GM23338 (cell line): Measurements from ENCODE around the gene MT1F. TPM values are rescaled to one million over a fixed set of nuclear protein-coding genes. Genes with fewer than 3 reads are reported as not detected.

Source experiments
- ATAC-seq: fragments of 200-7000 bp; cut with Tn5 transposase; 3 replicates; pipeline ENCODE4 v1.9.1; 2020
- DNase-seq: peaks from one replicate; pipeline ENCODE4 v3.0.0-alpha.2; 2015; ENCODE audit warnings: low spot score
- H2AFZ ChIP-seq: fragments of 200-600 bp; sonication (generic); 2 replicates; pipeline ENCODE4 v1.8.0; 2016; ENCODE audit warnings: antibody characterized with exemption, mild to moderate bottlenecking, moderate library complexity
- H3F3A ChIP-seq: fragments of 200-600 bp; sonication (generic); replicated peaks from 2 replicates; pipeline ENCODE4 v1.8.0; 2017; ENCODE audit warnings: antibody characterized with exemption, mixed run types, low read depth
- H3K27ac ChIP-seq: fragments of 200-600 bp; sonication (generic); 2 replicates; pipeline ENCODE4 v1.6.1; 2016; ENCODE audit warnings: low read depth
- H3K27me3 ChIP-seq: fragments of 200-600 bp; sonication (generic); 2 replicates; pipeline ENCODE4 v1.8.0; 2016; ENCODE audit warnings: mild to moderate bottlenecking, mixed run types, moderate library complexity; ENCODE audit not compliant: insufficient read depth
- H3K36me3 ChIP-seq: fragments of 200-600 bp; sonication (generic); 2 replicates; pipeline ENCODE4 v1.8.0; 2016; ENCODE audit warnings: mild to moderate bottlenecking; ENCODE audit not compliant: insufficient read depth
- H3K4me1 ChIP-seq: fragments of 200-600 bp; sonication (generic); 2 replicates; pipeline ENCODE4 v1.8.0; 2016; ENCODE audit warnings: mild to moderate bottlenecking, moderate library complexity; ENCODE audit not compliant: insufficient read depth
- H3K4me2 ChIP-seq: fragments of 200-600 bp; sonication (generic); 2 replicates; pipeline ENCODE4 v1.7.1; 2017; ENCODE audit warnings: mixed run types
- H3K4me3 ChIP-seq: fragments of 200-600 bp; sonication (generic); 2 replicates; pipeline ENCODE4 v1.6.1; 2016; ENCODE audit warnings: mixed run types
- H3K79me2 ChIP-seq: fragments of 200-600 bp; sonication (generic); replicated peaks from 2 replicates; pipeline ENCODE4 v1.8.0; 2017; ENCODE audit warnings: mild to moderate bottlenecking; ENCODE audit not compliant: insufficient read depth
- H3K9me2 ChIP-seq: fragments of 200-600 bp; sonication (generic); 2 replicates; pipeline ENCODE4 v1.8.0; 2017; ENCODE audit not compliant: insufficient read depth
- H4K20me1 ChIP-seq: fragments of 200-600 bp; sonication (generic); replicated peaks from 2 replicates; pipeline ENCODE4 v1.8.0; 2017; ENCODE audit warnings: mild to moderate bottlenecking; ENCODE audit not compliant: insufficient read depth
- H3K27ac Mint-ChIP-seq: 2 replicates; pipeline ENCODE4 v1.8.0; 2020; ENCODE audit warnings: inconsistent platforms, mild to moderate bottlenecking, moderate library complexity, mixed read lengths
- H3K27me3 Mint-ChIP-seq: 3 replicates; pipeline ENCODE4 v1.8.0; 2022; ENCODE audit warnings: low read depth, mild to moderate bottlenecking, moderate library complexity, mixed read lengths, inconsistent platforms; ENCODE audit not compliant: insufficient read depth, poor library complexity
- H3K36me3 Mint-ChIP-seq: 3 replicates; pipeline ENCODE4 v1.8.0; 2021; ENCODE audit warnings: low read depth, mild to moderate bottlenecking, inconsistent platforms, moderate library complexity, mixed read lengths
- H3K4me1 Mint-ChIP-seq: 3 replicates; pipeline ENCODE4 v1.8.0; 2020; ENCODE audit warnings: mild to moderate bottlenecking, inconsistent platforms, mixed read lengths
- H3K4me3 Mint-ChIP-seq: 3 replicates; pipeline ENCODE4 v1.8.0; 2021; ENCODE audit warnings: moderate library complexity, mild to moderate bottlenecking, inconsistent platforms, mixed read lengths
- H3K9me3 Mint-ChIP-seq: 3 replicates; pipeline ENCODE4 v1.8.0; 2020; ENCODE audit warnings: moderate library complexity, mild to moderate bottlenecking, inconsistent platforms, mixed read lengths
- EZH2 ChIP-seq: fragments of 200-600 bp; sonication (generic); IDR thresholded peaks from one replicate; pipeline ENCODE4 v1.8.0; 2017; ENCODE audit warnings: antibody characterized with exemption, mild to moderate bottlenecking, low read depth; ENCODE audit not compliant: unreplicated experiment
- EZH2phosphoT487 ChIP-seq: fragments of 200-600 bp; sonication (generic); IDR thresholded peaks from one replicate; pipeline ENCODE4 v1.8.1; 2018; ENCODE audit warnings: antibody characterized with exemption; ENCODE audit not compliant: unreplicated experiment
- JUNB ChIP-seq: IDR thresholded peaks from one replicate; pipeline ENCODE4 v1.6.1; 2016; ENCODE audit warnings: antibody characterized with exemption; ENCODE audit not compliant: unreplicated experiment
- ZNF462 ChIP-seq: fragments of 250-450 bp; sonication (Bioruptor Pico); IDR thresholded peaks from 2 replicates; pipeline ENCODE4 v1.5.0; 2020; ENCODE audit warnings: mild to moderate bottlenecking, moderate library complexity
- polyA plus RNA-seq: library from polyadenylated mRNA; unstranded; fragments of >200 nt; fragmentation: Nextera tagmentation; extraction: Ambion mirVana; gene quantifications from 2 replicates; pipeline ENCODE4 v1.2.1, GENCODE V29; 2016
- total RNA-seq: library from RNA; depleted of rRNA; stranded (reverse); fragments of >200 nt; shearing (Covaris generic); gene quantifications from 2 replicates; pipeline ENCODE4 v1.2.3, GENCODE V29; 2014

The MT1F gene
- total and polyA plus RNA-seq, 2 experiments from 2014 or later: 7.4 to 107 TPM

- peaks cover 4% of the 10 kb centered on the region; the same call in 1 of the 2 replicates for H3F3A ChIP-seq
- H3K36me3 ChIP-seq: no peaks in the 10 kb centered on the region
- H2AFZ ChIP-seq: peak within 1 kb of the TSS; percentile 72; the same call in 1 of the 2 replicates
- H3K4me1 ChIP-seq: peaks cover 14% of the 10 kb centered on the region; the same call in 1 of the 2 replicates
- no peak within 1 kb of the TSS for H3K27ac ChIP-seq
- peak within 1 kb of the TSS; percentile 60 for H3K4me3 ChIP-seq
- H3K79me2 ChIP-seq: no peaks in the 10 kb centered on the region
- H3K27me3 ChIP-seq: peaks cover 100% of the 10 kb centered on the region
- TF ChIP-seq EZH2 (peak; percentile 98), JUNB (no peak), EZH2phosphoT487 (peak; percentile 65)
- ATAC-seq (peak; percentile 69), DNase-seq (peak; percentile 74)
- peaks cover 100% of the 10 kb centered on the region for H3K27me3 Mint-ChIP-seq
- peaks cover 21% of the 10 kb centered on the region for H3K4me1 Mint-ChIP-seq
- H3K9me2 ChIP-seq: no peaks in the 10 kb centered on the region
- H3K27ac Mint-ChIP-seq: no peak within 1 kb of the TSS
- no peaks in the 10 kb centered on the region; the same call in 2 of the 3 replicates for H3K9me3 Mint-ChIP-seq
- peaks cover 19% of the 10 kb centered on the region for H4K20me1 ChIP-seq
- H3K36me3 Mint-ChIP-seq: peaks cover under 1% of the 10 kb centered on the region; the same call in 2 of the 3 replicates
- peak within 1 kb of the TSS; percentile 85 for H3K4me2 ChIP-seq
- peak within 1 kb of the TSS; percentile 76 for H3K4me3 Mint-ChIP-seq
Observed at GRCh38 chr16:56632156-56632847, 25.5 kb upstream of the MT1F start, which contains the start of gene MT1M. TSS of gene MT1M (plus strand) at chr16:56632659. CDS start at chr16:56632732, 73 bp downstream.

- no peaks in the 10 kb centered on the region; the same call in 1 of the 2 replicates for H3K36me3 ChIP-seq
- ATAC-seq: peak; percentile 8
- H2AFZ ChIP-seq: 0 out of 2 replicates have a peak overlapping the region, but pooled peaks have one; percentile 72
- H3F3A ChIP-seq: peaks cover 4% of the 10 kb centered on the region; the same call in 1 of the 2 replicates
- H3K4me3 Mint-ChIP-seq: peak overlapping the region; percentile 76
- no peaks in the 10 kb centered on the region for H3K79me2 ChIP-seq
- H3K27me3 ChIP-seq: peaks cover 100% of the 10 kb centered on the region
- no peak overlapping the region for H3K27ac ChIP-seq
- H3K36me3 Mint-ChIP-seq: no peaks in the 10 kb centered on the region; the same call in 2 of the 3 replicates
- H4K20me1 ChIP-seq: peaks cover 19% of the 10 kb centered on the region
- H3K27ac Mint-ChIP-seq: no peak overlapping the region
- peak overlapping the region; percentile 85 for H3K4me2 ChIP-seq
- peaks cover 24% of the 10 kb centered on the region for H3K4me1 Mint-ChIP-seq
- DNase-seq: no peak
- peaks cover 100% of the 10 kb centered on the region for H3K27me3 Mint-ChIP-seq
- H3K4me3 ChIP-seq: peak overlapping the region; percentile 60
- H3K9me3 Mint-ChIP-seq: no peaks in the 10 kb centered on the region; the same call in 2 of the 3 replicates
- H3K9me2 ChIP-seq: no peaks in the 10 kb centered on the region
- TF ChIP-seq EZH2 (peak; percentile 52), ZNF462 (no peak)
- H3K4me1 ChIP-seq: peaks cover 14% of the 10 kb centered on the region; the same call in 1 of the 2 replicates
Observed at GRCh38 chr16:56632848-56633365, 24.9 kb upstream of the MT1F start.
